Activated gamma-delta T cell treated with anti-CD3 and anti-CD28 coated beads, Interleukin-2, amount 50 U/mL, for 16 hours (primary cell): ENCODE results near the gene PEA15.

Experiments
- DNase-seq: peaks from one replicate; pipeline ENCODE4 v3.0.0-alpha.2; 2020; ENCODE audit warnings: low read depth

PEA15 gene

DNA sequence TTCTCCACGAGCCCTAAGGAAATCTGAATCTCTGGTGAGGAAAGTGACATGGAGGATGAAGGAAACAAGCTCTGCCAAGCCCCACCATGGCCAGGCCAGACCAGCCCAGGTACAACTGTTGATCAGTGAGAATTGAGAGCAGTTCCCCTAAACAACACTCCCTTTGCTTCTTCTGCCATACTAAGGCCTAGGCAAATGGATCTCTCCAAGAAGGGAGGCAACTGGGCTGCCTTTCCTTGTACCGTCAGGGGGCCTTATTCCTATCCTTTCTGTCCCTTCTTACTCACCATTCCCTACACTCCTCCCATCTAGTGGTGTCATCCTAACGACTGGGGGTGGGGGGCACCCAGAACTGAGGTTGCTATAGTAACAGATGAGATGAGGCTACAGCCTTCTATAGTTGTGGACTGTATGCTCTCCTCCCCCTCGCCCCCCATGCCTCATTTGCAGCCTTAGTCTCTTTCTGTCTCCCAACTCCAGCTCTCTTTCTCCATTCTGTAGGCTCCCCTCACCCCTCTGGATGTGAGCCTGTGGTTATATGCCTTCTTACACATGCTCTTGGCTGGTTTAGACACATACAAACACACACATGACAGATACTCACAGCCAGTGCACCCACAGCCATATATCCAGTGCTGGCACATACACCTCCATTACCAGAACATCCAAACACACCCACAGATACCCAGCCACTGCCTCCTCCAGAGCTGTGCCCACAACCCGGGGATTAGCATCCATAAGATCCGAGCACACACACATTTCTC lies 3.6 kb downstream of the PEA15 start:
- DNase-seq, result no peak

DNA sequence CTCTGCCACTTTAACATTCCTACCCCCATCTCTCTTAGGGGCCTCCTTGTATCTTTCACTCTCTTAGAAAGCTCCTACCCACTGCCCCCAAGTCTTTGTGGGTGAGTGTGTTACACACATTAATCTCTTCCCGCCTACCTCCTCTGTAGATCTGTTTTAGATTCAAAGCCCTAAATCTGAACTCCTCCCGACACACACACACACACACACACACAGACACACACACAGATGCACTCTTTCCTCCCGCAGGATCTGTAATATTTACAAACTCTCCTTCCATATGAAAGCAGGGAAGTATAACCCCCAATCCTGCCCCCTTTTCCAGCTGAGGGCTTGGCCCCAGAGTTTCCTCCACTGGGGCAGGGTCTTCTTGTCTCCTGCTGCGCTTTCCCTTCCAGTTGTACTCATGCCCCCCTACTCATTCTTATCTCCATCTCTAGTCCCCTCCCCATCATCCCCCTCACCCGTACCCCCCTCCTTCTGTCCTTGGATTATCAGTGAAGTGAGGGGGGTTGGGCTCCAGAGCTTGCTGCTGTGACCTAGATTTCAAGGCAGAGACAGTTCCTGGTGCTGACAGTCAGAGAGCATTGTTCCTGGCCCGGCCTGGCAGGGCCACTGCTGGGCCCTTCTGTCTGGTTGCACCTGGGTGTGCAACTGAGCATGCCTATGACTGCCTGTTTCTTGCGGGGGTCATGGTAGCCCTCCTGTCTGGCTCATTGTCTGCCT lies 4.3 kb downstream of the PEA15 start:
- DNase-seq, result no peak

DNA sequence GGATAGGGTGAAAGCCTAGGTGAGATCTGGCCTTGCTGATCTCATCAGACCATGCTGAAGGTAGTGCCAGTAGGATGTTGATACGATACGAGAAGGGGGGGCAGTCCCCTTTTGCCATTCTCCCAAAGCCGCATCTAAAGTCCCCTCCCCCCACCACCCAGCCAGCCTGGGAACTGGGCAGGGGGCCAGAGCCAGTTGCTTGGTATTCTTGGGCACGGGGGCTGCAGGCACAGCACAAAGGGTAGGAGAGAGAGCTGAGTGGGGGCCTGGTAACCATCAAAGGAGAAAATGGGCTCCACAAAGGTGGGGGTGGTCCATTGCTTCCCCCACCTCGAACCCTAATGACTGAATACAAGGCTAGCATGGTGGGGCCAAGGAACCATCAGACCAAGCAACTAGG lies 5.4 kb downstream of the PEA15 start:
- DNase-seq, result no peak

DNA sequence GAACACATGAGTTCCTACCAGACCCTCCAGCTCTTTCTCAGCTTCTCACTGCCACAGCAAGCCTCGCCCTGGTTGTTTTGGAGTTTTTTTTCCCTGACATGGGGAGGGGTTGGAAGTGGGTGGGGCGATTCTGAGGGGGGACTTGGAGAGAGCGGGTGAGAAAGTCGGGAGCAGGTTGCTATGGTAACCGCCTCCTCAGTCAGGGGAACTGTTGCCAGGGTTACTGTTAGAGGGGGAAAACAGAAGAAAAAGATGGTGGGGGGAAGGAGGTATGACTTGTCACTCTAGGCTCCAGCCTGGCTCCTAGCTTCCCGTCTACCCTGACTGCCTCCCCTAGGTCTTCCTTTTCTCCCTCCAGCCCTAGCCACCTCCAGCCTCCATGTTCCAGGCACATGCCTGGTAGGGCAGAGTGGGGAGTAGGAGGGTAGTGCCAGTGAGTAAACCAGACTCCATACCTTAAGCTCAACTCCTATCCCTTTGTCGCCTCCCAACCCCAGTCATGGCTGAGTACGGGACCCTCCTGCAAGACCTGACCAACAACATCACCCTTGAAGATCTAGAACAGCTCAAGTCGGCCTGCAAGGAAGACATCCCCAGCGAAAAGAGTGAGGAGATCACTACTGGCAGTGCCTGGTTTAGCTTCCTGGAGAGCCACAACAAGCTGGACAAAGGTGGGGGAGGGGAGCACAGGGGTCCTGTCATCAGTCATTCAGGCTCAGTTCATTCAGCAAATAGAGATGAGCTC lies 6.0 kb downstream of the PEA15 start:
- DNase-seq, result no peak

DNA sequence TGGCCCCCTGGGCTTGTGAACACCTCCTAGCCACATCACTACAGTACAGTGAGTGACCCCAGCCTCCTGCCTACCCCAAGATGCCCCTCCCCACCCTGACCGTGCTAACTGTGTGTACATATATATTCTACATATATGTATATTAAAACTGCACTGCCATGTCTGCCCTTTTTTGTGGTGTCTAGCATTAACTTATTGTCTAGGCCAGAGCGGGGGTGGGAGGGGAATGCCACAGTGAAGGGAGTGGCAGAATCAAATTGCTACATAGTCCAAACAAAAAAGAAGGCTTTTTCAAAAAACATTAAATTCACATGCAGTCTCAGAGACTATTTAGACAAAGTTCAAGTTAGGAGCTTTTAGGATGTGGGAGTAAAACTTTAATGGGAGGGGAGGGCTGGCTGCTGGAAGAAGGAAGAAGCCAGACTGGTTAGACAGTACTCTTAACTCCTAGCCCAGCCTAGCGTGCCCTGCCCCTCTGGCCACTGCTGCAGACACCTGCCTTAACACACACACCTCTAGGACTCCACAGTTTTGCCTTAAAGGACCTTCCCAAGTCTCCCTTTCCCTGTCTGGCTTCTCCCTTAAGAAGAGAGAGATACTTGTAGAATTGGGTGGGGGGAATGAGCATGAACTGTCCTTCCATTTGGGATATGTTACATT lies 9.4 kb downstream of the PEA15 start:
- DNase-seq, result no peak

DNA sequence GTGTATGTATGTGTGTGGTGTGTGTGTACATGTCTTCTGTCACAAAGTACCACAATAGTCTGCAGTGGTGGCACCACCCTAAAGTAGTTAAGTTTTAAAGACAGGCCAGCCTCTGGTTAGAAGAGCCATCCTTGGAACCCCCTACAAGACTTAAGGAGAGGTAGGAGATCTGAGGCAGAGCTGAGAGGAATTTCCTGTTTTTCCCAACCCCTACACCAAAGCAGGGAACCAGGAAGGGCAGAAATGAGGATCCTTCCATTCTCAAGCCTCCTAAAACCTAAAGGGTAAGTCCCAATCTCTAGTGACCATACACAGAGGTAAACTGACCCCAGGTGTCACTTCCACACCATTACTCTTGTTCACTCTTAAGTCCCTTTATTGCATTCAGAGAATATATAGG lies 11.1 kb downstream of the PEA15 start:
- no peak for DNase-seq

DNA sequence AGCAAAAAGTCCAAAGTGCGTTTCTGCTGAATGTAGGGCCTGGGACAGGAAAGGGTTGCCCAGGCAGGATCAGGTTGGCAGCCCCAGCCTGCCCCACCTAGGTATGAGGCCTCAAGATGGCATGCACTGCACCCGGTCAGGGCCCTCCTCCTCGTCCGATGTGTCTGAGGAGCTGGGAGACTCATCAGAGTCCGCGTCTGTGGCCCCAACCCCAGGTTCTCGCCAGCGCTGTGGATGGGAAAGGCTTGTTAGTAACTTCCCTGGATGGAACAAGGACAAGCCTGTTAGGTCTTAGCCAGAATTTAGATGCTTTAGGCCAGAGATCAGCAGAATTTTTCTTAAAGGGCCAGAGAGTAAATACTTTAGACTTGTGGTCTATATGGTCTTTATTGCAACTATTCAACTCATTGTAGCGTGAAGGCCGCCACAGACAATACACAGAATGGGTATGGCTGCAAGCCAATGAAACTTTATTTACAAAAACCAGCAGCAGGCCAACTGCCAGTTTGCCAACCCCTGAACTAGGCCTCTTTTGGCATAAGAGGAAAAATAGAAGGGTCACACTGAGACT lies 12.4 kb downstream of the PEA15 start:
- no peak for DNase-seq

DNA sequence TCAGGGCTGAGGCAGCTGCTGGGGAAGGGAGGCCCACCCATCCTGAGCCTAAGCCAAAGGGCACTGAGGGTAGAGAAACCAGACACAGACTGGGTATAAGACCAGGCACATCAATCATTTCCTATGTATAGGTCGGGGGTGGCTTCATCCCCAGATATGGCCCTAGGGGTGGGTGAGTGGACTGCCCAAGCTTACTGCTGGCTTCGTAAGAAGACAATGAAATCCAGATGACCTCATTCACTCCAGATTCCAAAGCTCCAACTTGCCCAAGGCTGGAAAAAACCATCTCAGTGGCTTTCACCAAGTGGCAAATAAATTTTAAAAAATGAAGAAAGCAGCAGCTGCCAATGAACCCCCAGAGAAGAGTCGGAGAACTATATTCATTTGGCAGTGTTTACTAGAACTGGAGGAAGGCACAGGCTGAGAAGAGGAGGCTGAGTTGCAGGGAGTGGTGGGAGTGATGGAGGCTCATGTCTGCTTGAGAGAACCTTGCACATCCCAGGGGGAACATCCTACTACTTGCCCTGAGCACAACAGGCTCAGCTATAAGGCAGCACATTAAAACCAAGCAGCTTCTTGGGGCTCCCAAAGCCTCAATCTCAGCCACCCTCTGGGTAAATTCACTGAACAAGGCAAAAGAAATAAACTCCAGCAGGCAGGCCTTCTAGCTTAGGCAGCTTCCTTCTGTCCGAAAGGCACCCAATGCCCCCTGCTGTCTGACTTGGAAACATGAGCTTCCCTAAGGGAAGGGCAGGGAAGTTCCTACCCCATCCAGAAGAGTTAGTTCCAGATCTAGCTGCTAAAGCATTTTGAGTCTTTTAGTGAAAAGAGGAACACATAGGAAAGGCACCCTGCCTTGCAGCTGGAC lies 14.1 kb downstream of the PEA15 start:
- no peak for DNase-seq

DNA sequence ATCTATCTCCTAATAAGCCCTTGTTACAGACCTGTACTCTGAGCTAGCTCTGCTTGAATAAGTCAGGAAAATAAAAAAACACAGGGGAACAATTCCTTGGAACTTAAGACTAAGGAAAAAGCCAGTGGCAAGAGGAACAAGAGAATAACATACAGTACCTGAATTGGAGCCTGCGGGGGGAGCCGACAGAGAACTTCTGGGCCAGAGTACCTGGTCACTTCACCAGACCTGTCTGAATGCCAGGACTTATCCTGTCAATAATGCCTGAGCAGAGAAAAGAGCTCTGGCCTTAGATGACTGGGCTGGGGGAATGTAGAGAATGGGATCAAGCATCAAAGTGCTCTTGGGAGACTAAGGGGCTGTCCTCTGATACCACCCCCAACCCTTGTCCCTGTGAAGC lies 15.1 kb downstream of the PEA15 start:
- no peak for DNase-seq

DNA sequence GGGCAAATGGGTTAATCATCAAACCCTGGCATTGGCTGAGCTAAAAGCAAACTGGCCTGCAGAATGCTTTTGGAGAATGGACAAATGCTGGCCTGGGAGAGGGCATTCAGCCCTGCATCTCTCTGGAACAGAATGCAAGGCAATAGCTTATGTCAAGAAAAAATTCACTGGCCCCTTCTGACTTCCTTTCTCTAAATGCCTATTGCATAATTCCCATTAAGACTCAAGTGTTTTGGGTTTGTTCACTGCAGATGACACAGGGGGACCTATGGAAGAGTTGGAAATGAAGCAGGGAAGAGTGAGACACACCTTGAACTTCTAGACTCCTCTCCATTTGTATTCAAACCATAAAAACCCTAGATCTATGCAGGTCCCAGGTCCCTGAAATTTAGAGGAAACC lies 15.9 kb downstream of the PEA15 start:
- no peak for DNase-seq

DNA sequence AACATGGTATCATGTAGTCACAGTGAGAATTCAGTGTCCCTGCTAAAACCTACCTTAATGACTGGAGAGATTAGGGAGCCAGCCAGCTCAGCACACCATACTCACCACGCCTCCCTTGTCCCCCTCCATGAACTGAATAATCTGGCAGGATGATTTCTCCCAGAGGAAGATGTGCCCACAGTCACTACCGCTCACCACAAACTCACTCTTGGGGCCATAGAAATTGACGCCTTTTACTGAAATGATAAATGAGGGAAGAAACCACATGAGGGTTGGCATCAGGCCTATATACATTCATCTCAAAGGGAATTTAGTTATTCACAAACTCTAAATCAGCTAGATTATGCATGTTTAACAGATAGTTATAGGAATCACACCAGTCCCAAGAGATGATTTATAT lies 17.4 kb downstream of the PEA15 start:
- no peak for DNase-seq

DNA sequence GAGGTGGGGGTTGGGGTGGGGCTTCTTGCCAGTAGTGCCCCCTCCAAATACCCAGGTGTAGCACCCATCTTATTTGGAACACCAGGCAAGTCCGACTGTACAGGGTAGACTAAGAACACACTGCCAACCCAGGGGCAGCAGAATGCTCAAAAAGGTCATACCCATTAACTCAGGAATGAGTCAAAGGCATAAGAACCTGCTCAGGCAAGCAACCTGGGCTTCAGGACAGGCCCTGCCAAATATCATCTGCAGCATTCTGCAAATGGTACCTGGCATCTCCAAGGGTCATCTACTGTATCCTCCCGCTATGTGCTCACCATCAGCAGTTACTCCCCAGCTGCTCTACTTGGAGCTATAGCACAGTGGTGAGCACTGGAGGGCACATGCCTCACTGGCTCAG lies 19.4 kb downstream of the PEA15 start:
- DNase-seq, result no peak

DNA sequence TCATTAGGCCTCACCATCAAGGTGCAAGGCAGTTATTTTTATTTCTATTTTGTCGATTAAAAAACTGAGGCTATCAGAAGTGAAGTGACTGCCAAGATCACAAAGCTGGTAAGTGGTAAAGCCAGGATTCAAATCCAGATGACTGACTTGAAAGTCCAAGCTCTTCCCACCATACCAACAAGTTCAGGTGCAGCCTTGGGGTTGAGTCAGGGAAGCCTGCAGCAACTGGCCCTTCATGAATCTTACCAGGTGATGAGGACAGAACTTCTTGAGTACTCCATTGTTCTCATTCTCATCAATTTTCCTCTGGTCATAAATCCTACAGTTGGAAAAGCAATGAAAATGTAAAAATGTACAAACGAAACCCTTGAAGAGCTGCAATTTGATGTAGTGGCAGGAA lies 20.2 kb downstream of the PEA15 start:
- DNase-seq, result no peak

DNA sequence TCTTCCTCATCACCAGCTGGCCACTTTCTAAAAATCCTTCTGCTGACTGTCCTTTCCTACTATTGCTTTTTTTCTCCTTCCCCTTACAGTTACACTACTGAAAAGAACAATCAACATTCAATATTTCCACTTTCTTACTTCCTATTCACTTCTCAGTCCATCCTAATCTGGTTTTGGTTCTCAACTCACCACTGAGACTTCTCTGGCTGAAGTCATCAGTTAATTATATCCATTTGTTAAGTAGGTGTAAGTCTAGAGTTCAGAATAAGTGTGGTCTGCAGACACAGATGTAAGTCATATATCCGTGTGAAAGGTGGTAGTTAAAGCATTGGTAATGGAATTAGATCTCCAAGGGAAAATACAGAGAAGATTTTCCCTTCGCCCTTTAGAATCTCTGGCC lies 21.4 kb downstream of the PEA15 start:
- no peak for DNase-seq

DNA sequence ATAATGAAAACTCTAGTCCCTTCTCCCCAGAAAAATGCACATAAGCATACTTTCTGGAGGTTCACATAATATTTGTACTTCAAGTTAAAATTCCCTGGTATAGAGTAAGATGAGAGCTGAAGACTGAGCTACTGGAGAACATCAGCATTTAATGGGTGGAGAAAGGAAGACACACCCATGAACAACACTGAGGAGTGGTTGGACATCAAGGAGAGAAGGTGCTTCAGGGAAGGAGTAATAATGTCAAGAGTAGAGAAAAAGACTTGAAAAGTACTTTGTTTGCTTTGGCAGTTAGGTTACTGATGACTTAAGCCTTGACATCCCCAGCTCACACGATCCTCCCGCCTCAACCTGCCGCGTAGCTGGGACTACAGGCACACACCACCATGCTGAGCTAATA lies 21.9 kb downstream of the PEA15 start:
- no peak for DNase-seq

DNA sequence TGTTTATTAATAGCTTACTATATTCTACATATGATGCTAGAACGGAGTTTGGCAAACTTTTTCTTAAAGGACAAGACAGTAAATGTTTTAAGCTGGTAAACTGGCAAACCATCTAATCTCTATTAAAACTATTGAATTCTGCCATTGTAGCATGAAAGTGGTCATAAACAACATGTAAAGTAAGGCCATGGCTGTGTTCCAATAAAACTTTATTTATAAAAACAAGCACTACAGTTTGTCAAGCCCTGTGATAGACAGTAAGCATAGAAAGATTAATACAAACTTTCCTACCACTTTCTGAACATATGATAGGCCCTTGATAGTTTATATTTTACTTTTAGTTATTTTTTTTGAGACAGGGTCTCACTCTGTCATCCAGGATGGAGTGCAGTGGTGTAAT lies 22.4 kb downstream of the PEA15 start:
- DNase-seq, result no peak

DNA sequence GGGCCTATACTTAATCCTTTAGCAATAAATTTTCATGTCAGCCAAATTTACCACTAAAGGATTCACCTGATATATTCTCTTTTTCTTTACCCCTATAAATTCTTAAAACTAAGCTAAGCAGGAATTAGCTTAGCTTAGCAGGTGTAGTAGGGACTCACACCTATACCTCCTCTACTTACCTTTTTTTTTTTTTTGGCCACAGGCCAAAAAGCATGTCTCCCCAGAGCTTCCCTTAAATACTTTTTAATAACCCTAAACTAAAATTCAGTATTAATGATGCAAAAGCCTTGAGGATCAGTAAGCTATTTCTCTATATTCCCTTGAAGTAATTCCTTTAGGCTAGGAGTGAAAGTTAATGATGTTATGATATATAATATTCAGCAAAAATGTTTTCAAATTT lies 23.2 kb downstream of the PEA15 start:
- no peak for DNase-seq

DNA sequence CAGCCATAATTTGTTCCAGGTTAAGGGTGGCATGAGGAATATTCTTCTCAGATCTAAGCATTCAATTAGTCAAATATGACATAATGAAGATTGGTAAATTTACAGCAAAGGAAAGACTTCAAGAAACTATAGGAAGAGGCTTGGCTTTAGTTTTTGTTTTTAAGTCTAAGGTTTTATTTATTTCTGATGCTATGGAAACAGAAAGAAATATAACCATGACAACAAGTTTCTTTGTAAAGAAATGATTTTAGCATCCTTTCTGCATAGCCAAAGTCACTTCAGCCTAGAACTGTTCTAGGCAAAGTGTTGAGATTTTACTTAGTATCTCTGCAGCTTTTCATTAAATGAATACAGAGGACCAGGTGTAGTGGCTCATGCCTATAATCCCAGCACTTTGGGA lies 27.7 kb downstream of the PEA15 start:
- DNase-seq, result no peak

DNA sequence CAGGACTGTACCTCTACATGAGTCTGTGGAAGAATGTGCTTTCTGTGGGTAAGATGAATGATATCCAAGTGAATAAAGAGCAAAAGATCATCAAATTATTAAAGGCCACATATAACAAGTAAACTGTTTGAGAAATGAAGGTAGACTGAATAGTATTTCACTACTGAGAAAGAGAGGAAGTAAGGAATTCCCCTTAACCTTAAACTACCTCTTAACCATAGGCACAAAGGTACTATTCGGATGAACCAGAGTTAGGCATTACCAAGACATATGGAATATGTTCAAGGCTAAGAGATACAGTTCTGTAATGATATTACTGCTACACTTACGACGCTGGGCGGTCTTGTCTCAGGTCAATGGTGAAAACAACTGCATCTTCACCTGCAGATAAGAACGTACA lies 31.6 kb downstream of the PEA15 start:
- DNase-seq, result no peak

DNA sequence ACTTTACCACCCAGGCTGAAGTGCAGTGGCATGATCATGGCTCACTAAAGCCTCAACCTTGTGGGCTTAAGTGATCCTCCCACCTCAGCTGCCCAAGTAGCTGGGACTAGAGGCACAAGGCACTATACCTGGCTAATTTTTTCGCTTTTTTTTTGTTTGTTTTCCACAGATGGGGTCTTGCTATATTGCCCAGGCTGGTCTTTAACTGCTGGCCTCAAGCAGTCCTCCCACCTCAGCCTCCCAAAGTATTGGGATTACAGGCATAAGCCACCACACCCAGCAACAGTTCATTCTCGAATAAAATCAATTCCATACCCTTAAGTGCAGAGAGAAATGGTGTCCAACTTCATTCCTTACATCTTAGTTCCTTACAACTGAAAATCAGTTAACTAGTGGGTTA lies 32.4 kb downstream of the PEA15 start:
- DNase-seq, result no peak

DNA sequence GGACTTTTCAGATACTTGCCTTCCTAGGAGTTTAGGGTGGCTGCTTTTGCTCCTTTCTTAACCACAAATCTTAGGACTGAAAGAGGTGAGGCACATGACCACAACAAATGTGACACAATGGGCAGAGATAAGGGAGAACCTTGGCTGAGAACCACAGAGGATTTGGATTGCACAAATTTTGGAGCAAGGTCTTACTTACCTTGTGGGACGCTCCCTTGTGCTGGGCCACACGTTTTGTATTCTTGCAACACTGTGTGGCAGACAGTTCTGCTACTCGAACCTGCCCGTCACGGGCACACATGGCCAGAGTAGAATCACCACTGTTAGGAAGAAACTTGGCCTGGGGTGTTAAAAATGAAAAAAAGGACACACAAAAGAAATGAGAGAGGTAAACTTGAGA lies 33.2 kb downstream of the PEA15 start:
- DNase-seq, result no peak
